K562 (cell line): ENCODE data around the gene HJV. TPM values are rescaled to one million over a fixed set of nuclear protein-coding genes. Genes with fewer than 3 reads are reported as not detected.

Experiments
- AFF4 ChIP-seq: sonication (generic); formaldehyde crosslinking; IDR thresholded peaks from 2 replicates; pipeline ENCODE4 v1.8.0; 2023; ENCODE audit warnings: mild to moderate bottlenecking, missing genetic modification reagents
- ATF2 ChIP-seq: sonication (generic); formaldehyde crosslinking; IDR thresholded peaks from 2 replicates; pipeline ENCODE4 v1.8.1; 2022; ENCODE audit warnings: missing genetic modification reagents
- GATAD2A ChIP-seq: fragments of 450-650 bp; IDR thresholded peaks from 2 replicates; pipeline ENCODE4 v1.6.1; 2017
- NR0B1 ChIP-seq: fragments of 450-650 bp; IDR thresholded peaks from one replicate; pipeline ENCODE4 v1.6.1; 2018; ENCODE audit warnings: mild to moderate bottlenecking, moderate library complexity; ENCODE audit not compliant: partially characterized antibody
- OTX1 ChIP-seq: fragments of 450-650 bp; formaldehyde crosslinking; IDR thresholded peaks from 2 replicates; pipeline ENCODE4 v1.4.0; 2022; ENCODE audit warnings: mild to moderate bottlenecking
- PHF21A ChIP-seq: fragments of 450-650 bp; IDR thresholded peaks from 2 replicates; pipeline ENCODE4 v1.6.1; 2017; ENCODE audit warnings: low read depth, borderline replicate concordance
- POLR3G ChIP-seq: IDR thresholded peaks from 2 replicates; pipeline ENCODE4 v1.6.1; 2011; ENCODE audit not compliant: insufficient read length, insufficient replicate concordance; ENCODE audit errors: extremely low read depth
- PRMT5 ChIP-seq: sonication (generic); formaldehyde crosslinking; IDR thresholded peaks from 2 replicates; pipeline ENCODE4 v1.5.0; 2020; ENCODE audit warnings: missing genetic modification reagents
- PTBP1 ChIP-seq: fragments of 200-400 bp; formaldehyde crosslinking; IDR thresholded peaks from 2 replicates; pipeline ENCODE4 v1.6.1; 2017; ENCODE audit warnings: low read depth, low read length
- RFX5 ChIP-seq: IDR thresholded peaks from 2 replicates; pipeline ENCODE4 v1.6.1; 2011; ENCODE audit warnings: low read depth, mild to moderate bottlenecking, improper control_type of control experiment, low read length
- RNF2 ChIP-seq: sonication (generic); IDR thresholded peaks from 2 replicates; pipeline ENCODE4 v1.6.1; 2016
- SLC30A9 ChIP-seq: fragments of 250-450 bp; sonication (Bioruptor Pico); IDR thresholded peaks from 2 replicates; pipeline ENCODE4 v1.8.0; 2022; ENCODE audit warnings: mild to moderate bottlenecking, moderate library complexity
- SNAPC5 ChIP-seq: fragments of 250-450 bp; sonication (Bioruptor Pico); IDR thresholded peaks from 2 replicates; pipeline ENCODE4 v1.8.0; 2021; ENCODE audit warnings: moderate library complexity, mild to moderate bottlenecking, inconsistent platforms
- TAF15 ChIP-seq: fragments of 200-400 bp; formaldehyde crosslinking; IDR thresholded peaks from 2 replicates; pipeline ENCODE4 v1.6.1; 2017; ENCODE audit warnings: mild to moderate bottlenecking, low read depth, low read length, moderate library complexity
- TRIM24 ChIP-seq, 2 experiments: fragments of 450-650 bp; IDR thresholded peaks; 2 replicates each; pipeline ENCODE4 v1.6.1; 2016
- ZBTB43 ChIP-seq: sonication (generic); formaldehyde crosslinking; IDR thresholded peaks from 2 replicates; pipeline ENCODE4 v1.8.0; 2023; ENCODE audit warnings: mild to moderate bottlenecking, missing genetic modification reagents
- ZBTB5 ChIP-seq: fragments of 450-650 bp; IDR thresholded peaks from 2 replicates; pipeline ENCODE4 v1.6.1; 2017; ENCODE audit warnings: antibody characterized with exemption
- ZNF41 ChIP-seq: fragments of 250-450 bp; sonication (Bioruptor Pico); conservative IDR thresholded peaks from 2 replicates; pipeline ENCODE4 v1.4.0; 2020; ENCODE audit warnings: mild to moderate bottlenecking
- polyA plus RNA-seq, 8 experiments: library from polyadenylated mRNA; depleted of rRNA in 4 of 8; stranded (reverse) in 5 of 8; unstranded in 3 of 8; fragments of >200 nt; fragmentation: Nextera tagmentation in 2 of 8; fragmentation: Illumina TruSeq in 1 of 8; extraction: Ambion mirVana in 2 of 8; extraction: Trizol in 1 of 8; gene quantifications; 2 replicates each; pipeline versions ENCODE4 v1.2.1 to v1.2.3, GENCODE V29; 2011 to 2014; ENCODE audit warnings: inconsistent platforms in 1 of 8, missing spikeins in 1 of 8
- total RNA-seq, 7 experiments: library from RNA; depleted of rRNA in 6 of 7; stranded (reverse); fragments of >200 nt in 6 of 7; fragmentation: Illumina TruSeq in 2 of 7; extraction: Trizol in 2 of 7; gene quantifications; 2 replicates each; pipeline versions ENCODE4 v1.2.1 to v1.2.3, GENCODE V29; 2011 to 2021; ENCODE audit warnings: low replicate concordance in 1 of 7

Gene HJV
- total and polyA plus RNA-seq, 9 of the 15 experiments (the other 6 are each of a cell fraction or from before 2014, with no cell fraction given), result 1.0 to 6.6 (median 2.4) TPM

- no peak for TF ChIP-seq ATF2
- TF ChIP-seq NR0B1, result no peak
- no peak; the same call in 1 of the 2 replicates for TF ChIP-seq PHF21A
- peak; percentile 63; the same call in 1 of the 2 replicates for TF ChIP-seq GATAD2A
- TF ChIP-seq POLR3G, result no peak
- peak; percentile 98 for TF ChIP-seq ZBTB5
- peak; percentile 93; the same call in 1 of the 2 replicates for TF ChIP-seq RNF2
- TF ChIP-seq TAF15, result no peak
- TF ChIP-seq AFF4 (CRISPR knock-in tag), result no peak; the same call in none of the 2 replicates
- no peak for TF ChIP-seq PTBP1
- peak; percentile 61 to 84; a peak in 3 of 4 replicates for TF ChIP-seq TRIM24 (IDR thresholded peaks at IDR 0.05)
- TF ChIP-seq SNAPC5 (CRISPR knock-in tag), result no peak
- no peak for TF ChIP-seq SLC30A9 (CRISPR knock-in tag)
- TF ChIP-seq OTX1 (CRISPR knock-in tag), result no peak
- no peak for TF ChIP-seq ZBTB43
- TF ChIP-seq PRMT5 (CRISPR knock-in tag), result no peak
- no peak for TF ChIP-seq ZNF41
- no peak for TF ChIP-seq RFX5
Measured at GRCh38 chr1:145996433-145997015, 25.0 kb downstream of the HJV start, which contains the start of gene TXNIP (continued).
